ENCODE measurements around the gene RAPGEF4. TPM values are rescaled to one million over a fixed set of nuclear protein-coding genes. Genes with fewer than 3 reads are reported as not detected.

The RAPGEF4 gene
- total and polyA plus RNA-seq, 2 of the 8 experiments (the other 6 are each of a cell fraction or from before 2014, with no cell fraction given), result 1.2 to 2.6 TPM

GRCh38 chr2:172839446-172839845 lies 103.8 kb downstream of the RAPGEF4 start:
- no peak for DNase-seq (ENCODE audit: low read depth in 1 of 2, low spot score in 2 of 2)
- Histone ChIP-seq H2BK12ac (ENCODE audit: low read depth, low read length) (no peak overlapping the region), H4K91ac (replicated peaks; ENCODE audit: insufficient read length, low read length) (no peak overlapping the region), H3K4me2 (ENCODE audit: insufficient read depth in 1 of 2, low read depth in 2 of 2, low read length in 2 of 2) (no peak overlapping the region), H3K9me3 (ENCODE audit: insufficient read depth in 2 of 2, low read depth in 1 of 2, low read length in 1 of 2) (no peaks in the 10 kb centered on the region), H2BK120ac (replicated peaks; ENCODE audit: low read depth, low read length) (no peak overlapping the region), H3K18ac (ENCODE audit: extremely low read depth, low read length) (no peak overlapping the region), H4K8ac (ENCODE audit: extremely low read depth, insufficient read depth, low read length) (no peak overlapping the region), H2BK5ac (ENCODE audit: low read depth, low read length) (no peak overlapping the region), H3K4me1 (replicated peaks in 1 of 4; ENCODE audit: control insufficient read depth in 3 of 4, insufficient read depth in 4 of 4, low read length in 3 of 4) (no peaks in the 10 kb centered on the region), H2BK20ac (ENCODE audit: low read length) (no peak overlapping the region), H2AFZ (ENCODE audit: low read length) (no peak overlapping the region), H4K5ac (ENCODE audit: insufficient read length, low read depth, low read length) (no peak overlapping the region), H3K36me3 (ENCODE audit: control insufficient read depth in 2 of 4, insufficient read depth in 4 of 4, low read length in 3 of 4) (no peaks in the 10 kb centered on the region), H3K4ac (replicated peaks; ENCODE audit: insufficient read length, low read depth, low read length) (no peak overlapping the region), H3K23ac (ENCODE audit: insufficient read length) (no peak overlapping the region), H4K20me1 (replicated peaks in 1 of 2; ENCODE audit: control insufficient read depth in 1 of 2, insufficient read depth in 2 of 2, low read length in 2 of 2) (no peaks in the 10 kb centered on the region), H3K9ac (replicated peaks in 1 of 4; ENCODE audit: extremely low read depth in 1 of 4, low read depth in 3 of 4, low read length in 3 of 4) (no peak overlapping the region), H3K79me2 (ENCODE audit: control insufficient read depth in 1 of 2, insufficient read depth in 2 of 2, low read length in 2 of 2) (no peaks in the 10 kb centered on the region), H3K14ac (ENCODE audit: insufficient read length) (no peak overlapping the region), H3K23me2 (ENCODE audit: low read depth, low read length) (no peaks in the 10 kb centered on the region; the same call in 1 of the 2 replicates), H3K27ac (ENCODE audit: low read depth, low read length) (no peak overlapping the region), H3K79me1 (ENCODE audit: low read depth, low read length) (no peaks in the 10 kb centered on the region), H2BK15ac (ENCODE audit: low read length) (no peak overlapping the region), H2AK5ac (ENCODE audit: low read depth, low read length) (no peak overlapping the region), H3K4me3 (ENCODE audit: extremely low read depth in 1 of 4, insufficient read depth in 2 of 4, low read depth in 3 of 4, low read length in 4 of 4) (no peak overlapping the region), H3K27me3 (replicated peaks in 1 of 4; ENCODE audit: control insufficient read depth in 3 of 4, extremely low read depth in 1 of 4, insufficient read depth in 3 of 4, low read length in 3 of 4) (no peaks in the 10 kb centered on the region), H3K56ac (replicated peaks; ENCODE audit: insufficient read length, low read depth, low read length) (no peak overlapping the region)
- no peak for TF ChIP-seq HDAC6 (IDR thresholded peaks at IDR 0.05; ENCODE audit: low read depth, low read length)
- no peak for TF ChIP-seq JUN (IDR thresholded peaks at IDR 0.05; ENCODE audit: low read depth, low read length)
- TF ChIP-seq NANOG (IDR thresholded peaks at IDR 0.05; ENCODE audit: insufficient read depth, low read depth, low read length, poor library complexity, severe bottlenecking), result no peak
- no peak for TF ChIP-seq SP2 (IDR thresholded peaks at IDR 0.05; ENCODE audit: low read length)
- no peak for TF ChIP-seq USF2 (IDR thresholded peaks at IDR 0.05; ENCODE audit: low read length)
- no peak for TF ChIP-seq BACH1 (IDR thresholded peaks at IDR 0.05; ENCODE audit: low read length)
- no peak for FAIRE-seq
- CTCF ChIA-PET (ENCODE audit: partially characterized antibody), result interaction anchor here (1.0 to 2.0 kb wide), 3 partner anchors 11 to 93 kb away, joined by 3 to 7 read pairs (median 3); no protein-coding TSS in a partner anchor
- WGBS, 2 experiments (ENCODE audit: extremely low coverage in 1 of 2, insufficient coverage in 1 of 2, insufficient read length in 1 of 2, insufficient replicate concordance in 2 of 2, low coverage in 1 of 2, low lambda C conversion rate in 2 of 2, missing lambda C conversion rate in 1 of 2), result 100% methylated on average over 2 of the region's 2 CpGs; no CpG with 5 or more reads in 1 of the 2 experiments
- POLR2A ChIA-PET (ENCODE audit: partially characterized antibody), result no interaction called here

Measured in H1 (cell line).